SU-DHL-6 (cell line): ENCODE results near the gene TRIM7.
A peak's percentile ranks its signal among the peaks of the same experiment; 100 is the strongest.

Experiments
- H2AFZ ChIP-seq: fragments of 200-600 bp; sonication (generic); 2 replicates; pipeline ENCODE4 v1.6.1; 2014; ENCODE audit warnings: low read depth, mild to moderate bottlenecking, moderate library complexity, mixed read lengths, antibody characterized with exemption, low read length; ENCODE audit not compliant: severe bottlenecking
- H3F3A ChIP-seq: fragments of 200-600 bp; shearing (Covaris generic); 2 replicates; pipeline ENCODE4 v1.6.0; 2016; ENCODE audit warnings: antibody characterized with exemption, mild to moderate bottlenecking; ENCODE audit not compliant: insufficient read depth
- H3K27ac ChIP-seq: fragments of 200-600 bp; sonication (generic); 2 replicates; pipeline ENCODE4 v1.5.1; 2016; ENCODE audit warnings: low read depth, mild to moderate bottlenecking, low read length, moderate library complexity, mixed read lengths
- H3K27me3 ChIP-seq: fragments of 200-600 bp; sonication (generic), shearing (Covaris generic); 2 replicates; pipeline ENCODE4 v1.6.0; 2014; ENCODE audit warnings: mild to moderate bottlenecking, low read length
- H3K36me3 ChIP-seq: fragments of 200-600 bp; sonication (generic); 2 replicates; pipeline ENCODE4 v1.6.1; 2014; ENCODE audit warnings: mild to moderate bottlenecking, low read length, mixed read lengths
- H3K4me2 ChIP-seq: fragments of 300-600, 200-600 bp; shearing (Covaris generic), sonication (generic); 2 replicates; pipeline ENCODE4 v1.6.0; 2014; ENCODE audit warnings: low read length, low read depth, mild to moderate bottlenecking; ENCODE audit not compliant: poor library complexity, severe bottlenecking
- H3K4me3 ChIP-seq: fragments of 200-600 bp; sonication (generic); 2 replicates; pipeline ENCODE4 v1.5.1; 2014; ENCODE audit warnings: antibody characterized with exemption, low read length, mild to moderate bottlenecking, mixed read lengths; ENCODE audit not compliant: insufficient read depth, poor library complexity, severe bottlenecking
- H3K79me2 ChIP-seq: fragments of 200-600 bp; sonication (generic); 2 replicates; pipeline ENCODE4 v1.6.1; 2014; ENCODE audit warnings: mild to moderate bottlenecking, low read length, moderate library complexity; ENCODE audit not compliant: insufficient read depth
- H3K9ac ChIP-seq: fragments of 200-600 bp; sonication (generic); 2 replicates; pipeline ENCODE4 v1.7.0; 2014; ENCODE audit warnings: mild to moderate bottlenecking, low read length
- H3K9me2 ChIP-seq: fragments of 200-600 bp; sonication (generic); replicated peaks from 2 replicates; pipeline ENCODE4 v1.6.1; 2014; ENCODE audit warnings: low read length; ENCODE audit not compliant: insufficient read depth
- H3K9me3 ChIP-seq: fragments of 200-600 bp; sonication (generic); 2 replicates; pipeline ENCODE4 v1.6.1; 2014; ENCODE audit warnings: low read length, mixed read lengths; ENCODE audit not compliant: insufficient read depth
- H4K20me1 ChIP-seq: fragments of 200-600 bp; sonication (generic); 2 replicates; pipeline ENCODE4 v1.6.1; 2014; ENCODE audit warnings: low read depth, mild to moderate bottlenecking, antibody characterized with exemption, low read length, moderate library complexity, mixed read lengths
- CTCF ChIP-seq: fragments of 200-600 bp; sonication (generic); IDR thresholded peaks from one replicate; pipeline ENCODE4 v1.5.1; 2017; ENCODE audit warnings: antibody characterized with exemption, mild to moderate bottlenecking, low read length, moderate library complexity; ENCODE audit not compliant: insufficient read depth, poor library complexity, severe bottlenecking
- EZH2phosphoT487 ChIP-seq: fragments of 200-600 bp; sonication (generic), shearing (Covaris generic); conservative IDR thresholded peaks from 2 replicates; pipeline ENCODE4 v1.6.1; 2018; ENCODE audit warnings: mild to moderate bottlenecking, antibody characterized with exemption, low read length, moderate library complexity, mixed read lengths

TRIM7 gene

GRCh38 chr5:181193656-181194055, 11.3 kb downstream of the TRIM7 start:
- no peaks in the 10 kb centered on the region for H4K20me1 ChIP-seq
- no peak overlapping the region for H2AFZ ChIP-seq
- no peaks in the 10 kb centered on the region for H3K79me2 ChIP-seq
- no peak overlapping the region for H3K27ac ChIP-seq
- no peaks in the 10 kb centered on the region for H3K9me2 ChIP-seq
- H3K36me3 ChIP-seq, result no peaks in the 10 kb centered on the region
- H3K27me3 ChIP-seq, result no peaks in the 10 kb centered on the region
- H3K9ac ChIP-seq, result no peak overlapping the region
- H3K9me3 ChIP-seq, result no peaks in the 10 kb centered on the region
- H3F3A ChIP-seq, result peaks cover 16% of the 10 kb centered on the region; the same call in 1 of the 2 replicates
- TF ChIP-seq CTCF, result no peak
- TF ChIP-seq EZH2phosphoT487, result no peak
- H3K4me3 ChIP-seq, result no peak overlapping the region
- no peak overlapping the region for H3K4me2 ChIP-seq

- Histone ChIP-seq H3K79me2 (no peaks in the 10 kb centered on the region), H2AFZ (peak overlapping the region; percentile 73), H3K9me3 (no peaks in the 10 kb centered on the region), H3K9me2 (no peaks in the 10 kb centered on the region), H3F3A (peaks cover 23% of the 10 kb centered on the region), H3K27me3 (no peaks in the 10 kb centered on the region), H3K36me3 (no peaks in the 10 kb centered on the region), H4K20me1 (no peaks in the 10 kb centered on the region), H3K4me3 (peak overlapping the region; percentile 73), H3K9ac (peak overlapping the region; percentile 78), H3K27ac (0 out of 2 replicates have a peak overlapping the region, but pooled peaks have one; percentile 33), H3K4me2 (peak overlapping the region; percentile 89)
- TF ChIP-seq EZH2phosphoT487 (no peak), CTCF (no peak)
These were observed 12.5 kb downstream of the TRIM7 start for GRCh38 chr5:181192337-181193046.

- Histone ChIP-seq H2AFZ (peak overlapping the region; percentile 97), H3K79me2 (no peaks in the 10 kb centered on the region), H3K9me3 (no peaks in the 10 kb centered on the region), H3K4me2 (peak overlapping the region; percentile 89), H3K27me3 (no peaks in the 10 kb centered on the region), H3F3A (peaks cover 30% of the 10 kb centered on the region), H3K36me3 (no peaks in the 10 kb centered on the region), H3K4me3 (peak overlapping the region; percentile 73), H3K27ac (peak overlapping the region; percentile 75), H3K9ac (peak overlapping the region; percentile 78), H4K20me1 (no peaks in the 10 kb centered on the region), H3K9me2 (no peaks in the 10 kb centered on the region)
- TF ChIP-seq CTCF (no peak), EZH2phosphoT487 (no peak)
These were observed 13.3 kb downstream of the TRIM7 start for GRCh38 chr5:181191526-181192336.
